GM21786 (cell line): Measurements from ENCODE around the gene CD22.

Experiments used
- ATAC-seq: cut with Tn5 transposase; IDR thresholded peaks from one replicate; pipeline ENCODE4 v1.9.1; 2021; ENCODE audit not compliant: unreplicated experiment

Gene CD22

GRCh38 chr19:35380450-35381124, 51.6 kb downstream of the CD22 start:
- ATAC-seq, result no peak

GRCh38 chr19:35381318-35381717, 52.3 kb downstream of the CD22 start:
- ATAC-seq, result no peak

DNA sequence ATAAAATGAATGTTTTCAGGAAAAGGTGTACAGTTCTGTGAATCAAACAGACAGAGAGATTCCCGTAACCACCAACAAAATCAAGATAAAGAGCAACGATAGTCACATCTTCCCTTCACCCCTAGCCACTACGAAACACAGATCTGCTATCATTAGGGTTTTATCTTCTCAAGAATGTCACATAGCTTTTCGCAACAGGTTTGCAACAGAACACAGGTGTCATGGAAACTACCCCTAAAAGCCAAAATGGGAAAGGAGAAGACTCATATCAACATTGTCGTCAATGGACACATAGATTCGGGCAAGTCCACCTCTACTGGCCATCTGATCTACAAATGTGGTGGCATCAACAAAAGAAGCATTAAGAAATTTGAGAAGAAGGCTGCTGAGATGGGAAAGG, 52.9 kb downstream of the CD22 start:
- ATAC-seq, result no peak

GRCh38 chr19:35383536-35383935, 54.5 kb downstream of the CD22 start:
- no peak for ATAC-seq

- no peak for ATAC-seq
Measured at GRCh38 chr19:35388277-35389054, 59.5 kb downstream of the CD22 start.

DNA sequence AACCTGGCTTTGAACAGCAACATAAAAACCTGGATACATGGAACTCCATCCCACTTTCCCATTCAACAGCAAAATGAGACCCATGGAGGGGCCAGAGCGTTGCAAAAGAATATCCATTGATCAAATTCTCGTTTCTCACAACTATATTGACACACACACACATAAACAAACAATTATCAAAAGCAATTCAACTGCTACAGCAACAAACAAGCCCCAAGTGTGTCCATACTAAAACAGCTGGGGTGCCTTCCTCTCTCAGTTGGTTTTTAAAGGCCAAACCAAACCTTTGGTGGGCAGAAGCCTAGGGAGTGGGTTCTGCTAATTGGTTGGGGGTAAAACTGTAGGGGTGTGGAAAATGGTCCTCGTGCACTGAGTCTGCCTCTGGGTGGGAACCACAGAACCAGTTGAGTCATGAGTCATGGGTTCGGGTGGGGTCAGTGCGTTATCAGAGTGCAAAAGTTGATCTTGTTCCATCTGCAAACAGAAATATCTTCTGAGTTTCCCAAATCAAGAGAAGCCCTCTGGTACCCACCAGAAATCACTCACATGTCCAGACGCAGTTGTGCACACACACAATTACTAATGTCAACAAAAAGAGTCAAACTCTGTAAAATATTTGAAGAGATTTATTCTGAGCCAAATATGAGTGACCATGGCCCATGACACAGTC, 60.3 kb downstream of the CD22 start:
- no peak for ATAC-seq

- ATAC-seq, result no peak
Measured at GRCh38 chr19:35392742-35393715, 64.0 kb downstream of the CD22 start.

DNA sequence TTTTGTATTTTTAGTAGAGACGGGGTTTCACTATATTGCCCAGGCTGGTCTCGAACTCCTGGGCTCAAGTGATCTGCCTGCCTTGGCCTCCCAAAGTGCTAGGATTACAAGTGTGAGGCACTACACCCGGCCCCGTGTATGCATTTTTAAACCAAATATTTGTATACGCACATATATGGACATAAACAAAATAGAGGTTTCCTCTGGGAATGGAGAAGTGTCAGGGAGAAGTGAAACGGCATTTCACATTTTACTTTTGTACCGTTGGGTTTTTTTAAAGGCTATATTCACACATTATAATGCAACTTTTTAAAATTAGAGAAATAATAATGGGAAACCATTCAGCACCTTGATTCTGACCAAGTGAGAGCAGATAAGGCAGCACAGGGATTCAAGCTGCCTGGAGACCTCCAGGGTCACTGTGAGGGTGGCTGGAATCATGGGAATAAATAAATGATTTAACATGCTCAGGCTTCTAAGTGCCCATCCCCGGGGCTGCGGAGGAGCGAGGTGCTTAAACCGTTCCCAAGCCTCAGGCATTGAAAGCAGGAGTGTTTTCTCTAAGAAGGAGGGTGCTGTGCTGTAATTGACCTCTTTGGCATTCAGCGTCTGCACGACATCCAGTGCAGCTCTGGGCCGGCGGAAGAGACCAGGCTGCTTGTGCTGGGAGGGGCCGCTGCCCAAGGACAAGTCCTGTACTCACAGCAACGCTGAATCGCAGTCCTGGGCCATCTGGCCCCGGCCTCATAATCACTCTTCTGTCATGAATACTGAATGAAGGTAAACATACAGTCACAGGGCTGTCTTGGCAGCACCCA, 66.6 kb downstream of the CD22 start:
- ATAC-seq, result no peak

DNA sequence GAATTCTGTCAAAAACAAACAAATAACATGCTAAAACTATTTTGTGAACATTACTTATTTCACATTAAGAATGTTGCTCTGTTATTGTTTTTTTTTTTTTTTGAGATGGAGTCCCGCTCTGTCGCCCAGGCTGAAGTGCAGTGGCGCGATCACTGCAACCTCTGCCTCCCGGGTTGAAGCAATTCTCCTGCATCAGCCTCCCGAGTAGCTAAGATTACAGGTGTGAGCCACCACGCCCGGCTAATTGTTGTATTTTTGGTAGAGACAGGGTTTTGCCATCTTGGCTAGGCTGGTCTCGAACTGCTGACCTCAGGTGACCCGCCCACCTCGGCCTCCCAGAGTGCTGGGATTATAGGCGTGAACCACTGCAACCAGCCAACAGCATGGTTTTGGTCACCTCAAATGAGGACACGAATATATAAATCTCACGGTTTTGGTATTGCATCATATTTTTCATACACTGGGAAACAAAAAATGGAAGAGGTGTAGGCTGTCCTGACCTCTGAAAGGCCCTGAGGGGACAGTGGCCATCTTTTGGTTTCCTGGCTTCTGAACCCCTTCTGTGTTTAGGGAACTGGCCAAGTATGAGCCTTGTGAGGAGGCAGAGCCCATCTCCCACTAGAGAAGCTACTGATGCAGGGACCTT, 67.4 kb downstream of the CD22 start:
- no peak for ATAC-seq
